Karpas-422 (cell line): Measurements from ENCODE around the gene HSFX2. TPM values are rescaled to one million over a fixed set of nuclear protein-coding genes. Genes with fewer than 3 reads are reported as not detected.
A peak's percentile ranks its signal among the peaks of the same experiment; 100 is the strongest.
"Not testable (repeated sequence)": the region's sequence is repeated elsewhere in the genome, so short reads cannot be mapped to it uniquely, and the experiment has no call there.

Experiments
- DNase-seq: peaks from one replicate; pipeline ENCODE4 v3.0.0-alpha.2; 2015
- H2AFZ ChIP-seq: fragments of 200-600 bp; sonication (generic); 2 replicates; pipeline ENCODE4 v1.6.1; 2014; ENCODE audit warnings: antibody characterized with exemption, low read length, mixed read lengths
- H3K27ac ChIP-seq: fragments of 200-600 bp; sonication (generic); 2 replicates; pipeline ENCODE4 v1.5.1; 2014; ENCODE audit warnings: mild to moderate bottlenecking, low read length, moderate library complexity
- H3K27me3 ChIP-seq: fragments of 200-600 bp; sonication (generic); 2 replicates; pipeline ENCODE4 v1.6.1; 2014; ENCODE audit warnings: low read length, mixed read lengths
- H3K36me3 ChIP-seq: fragments of 200-600 bp; sonication (generic); 2 replicates; pipeline ENCODE4 v1.6.1; 2014; ENCODE audit warnings: low read length, mixed read lengths; ENCODE audit not compliant: insufficient read depth
- H3K4me1 ChIP-seq: fragments of 200-600 bp; sonication (generic); 2 replicates; pipeline ENCODE4 v1.6.1; 2014; ENCODE audit warnings: mild to moderate bottlenecking, low read length, mixed read lengths
- H3K4me2 ChIP-seq: fragments of 200-600 bp; sonication (generic); 2 replicates; pipeline ENCODE4 v1.6.1; 2014; ENCODE audit warnings: low read length, low read depth, mild to moderate bottlenecking; ENCODE audit not compliant: poor library complexity, severe bottlenecking
- H3K4me3 ChIP-seq: fragments of 200-600 bp; sonication (generic); 2 replicates; pipeline ENCODE4 v1.5.1; 2014; ENCODE audit warnings: mild to moderate bottlenecking, antibody characterized with exemption, low read length, mixed read lengths
- H3K79me2 ChIP-seq: fragments of 200-600 bp; sonication (generic); 2 replicates; pipeline ENCODE4 v1.6.1; 2014; ENCODE audit warnings: mild to moderate bottlenecking, low read length, mixed read lengths
- H3K9ac ChIP-seq: fragments of 200-600 bp; sonication (generic); 2 replicates; pipeline ENCODE4 v1.6.0; 2014; ENCODE audit warnings: low read length
- H3K9me2 ChIP-seq: fragments of 200-600 bp; sonication (generic), shearing (Covaris generic); replicated peaks from 2 replicates; pipeline ENCODE4 v1.6.0; 2014; ENCODE audit warnings: mild to moderate bottlenecking, low read length, moderate library complexity; ENCODE audit not compliant: insufficient read depth
- H3K9me3 ChIP-seq: fragments of 300-700, 200-600 bp; sonication (generic); 2 replicates; pipeline ENCODE4 v1.6.1; 2014; ENCODE audit warnings: low read length, mixed read lengths
- H4K20me1 ChIP-seq: fragments of 200-600 bp; sonication (generic); 2 replicates; pipeline ENCODE4 v1.6.1; 2014; ENCODE audit warnings: mild to moderate bottlenecking, antibody characterized with exemption, low read length, low read depth; ENCODE audit not compliant: insufficient read depth
- total RNA-seq: library from RNA; depleted of rRNA; stranded (reverse); fragments of >200 nt; shearing (Covaris generic); gene quantifications from 2 replicates; pipeline ENCODE4 v1.2.3, GENCODE V29; 2014; ENCODE audit warnings: low replicate concordance

Gene HSFX2
- total RNA-seq, 1 experiment from 2014 or later: not detected

- no peak overlapping the region for H2AFZ ChIP-seq
- peak overlapping the region; percentile 79 for H3K9ac ChIP-seq
- no peaks in the 10 kb centered on the region for H3K27me3 ChIP-seq
- H3K4me1 ChIP-seq: peaks cover 13% of the 10 kb centered on the region
- peak overlapping the region; percentile 73 for H3K4me2 ChIP-seq
- no peaks in the 10 kb centered on the region for H3K9me3 ChIP-seq
- H3K9me2 ChIP-seq: no peaks in the 10 kb centered on the region
- H3K36me3 ChIP-seq: no peaks in the 10 kb centered on the region
- H4K20me1 ChIP-seq: peaks cover 15% of the 10 kb centered on the region; the same call in 1 of the 2 replicates
- DNase-seq: no peak
- H3K4me3 ChIP-seq: peak overlapping the region; percentile 76
- no peaks in the 10 kb centered on the region for H3K79me2 ChIP-seq
- no peak overlapping the region for H3K27ac ChIP-seq
Measured at GRCh38 chrX:149630681-149631233, 35.6 kb upstream of the HSFX2 start.

GRCh38 chrX:149629730-149630387, 34.7 kb upstream of the HSFX2 start:
- H3K4me1 ChIP-seq: peaks cover 13% of the 10 kb centered on the region
- H4K20me1 ChIP-seq: peaks cover 24% of the 10 kb centered on the region; the same call in 1 of the 2 replicates
- no peaks in the 10 kb centered on the region for H3K79me2 ChIP-seq
- H3K36me3 ChIP-seq: no peaks in the 10 kb centered on the region
- peak overlapping the region; percentile 73 for H3K4me2 ChIP-seq
- H3K27me3 ChIP-seq: no peaks in the 10 kb centered on the region
- no peak overlapping the region for H2AFZ ChIP-seq
- H3K27ac ChIP-seq: no peak overlapping the region
- no peak for DNase-seq
- H3K9me3 ChIP-seq: no peaks in the 10 kb centered on the region
- no peaks in the 10 kb centered on the region for H3K9me2 ChIP-seq
- peak overlapping the region; percentile 76; the same call in 1 of the 2 replicates for H3K4me3 ChIP-seq
- H3K9ac ChIP-seq: peak overlapping the region; percentile 79; the same call in 1 of the 2 replicates

- Histone ChIP-seq H3K36me3 (no peaks in the 10 kb centered on the region), H3K27ac (no peak overlapping the region), H3K4me1 (peaks cover 13% of the 10 kb centered on the region), H2AFZ (no peak overlapping the region), H3K4me2 (no peak overlapping the region), H3K9me2 (no peaks in the 10 kb centered on the region), H4K20me1 (peaks cover 31% of the 10 kb centered on the region; the same call in 1 of the 2 replicates), H3K4me3 (no peak overlapping the region), H3K27me3 (no peaks in the 10 kb centered on the region), H3K9ac (no peak overlapping the region), H3K9me3 (no peaks in the 10 kb centered on the region), H3K79me2 (no peaks in the 10 kb centered on the region)
- no peak for DNase-seq
Measured at GRCh38 chrX:149628768-149629167, 33.7 kb upstream of the HSFX2 start.

- Histone ChIP-seq H3K36me3 (no peaks in the 10 kb centered on the region), H3K4me1 (peaks cover 13% of the 10 kb centered on the region), H3K27ac (no peak overlapping the region), H3K79me2 (no peaks in the 10 kb centered on the region), H3K4me2 (no peak overlapping the region), H3K27me3 (no peaks in the 10 kb centered on the region), H3K9me2 (no peaks in the 10 kb centered on the region), H2AFZ (no peak overlapping the region), H3K4me3 (no peak overlapping the region), H4K20me1 (peaks cover 31% of the 10 kb centered on the region; the same call in 1 of the 2 replicates), H3K9ac (no peak overlapping the region), H3K9me3 (no peaks in the 10 kb centered on the region)
- DNase-seq: no peak
Measured at GRCh38 chrX:149628280-149628679, 33.2 kb upstream of the HSFX2 start.

- peaks cover 35% of the 10 kb centered on the region; the same call in 1 of the 2 replicates for H4K20me1 ChIP-seq
- not testable (repeated sequence) for H3K36me3 ChIP-seq, H3K9me3 ChIP-seq, DNase-seq, H3K9ac ChIP-seq, H3K79me2 ChIP-seq, H3K4me1 ChIP-seq, H3K27me3 ChIP-seq, H2AFZ ChIP-seq, H3K27ac ChIP-seq, H3K4me2 ChIP-seq, H3K4me3 ChIP-seq, H3K9me2 ChIP-seq
Measured at GRCh38 chrX:149626829-149627228, 31.7 kb upstream of the HSFX2 start.

- not testable (repeated sequence) for H3K27ac ChIP-seq, H3K9ac ChIP-seq, H3K4me3 ChIP-seq, H3K36me3 ChIP-seq, H3K9me2 ChIP-seq, H3K79me2 ChIP-seq, H3K4me2 ChIP-seq, DNase-seq, H3K27me3 ChIP-seq, H2AFZ ChIP-seq, H3K9me3 ChIP-seq, H3K4me1 ChIP-seq
- peaks cover 11% of the 10 kb centered on the region; the same call in 1 of the 2 replicates for H4K20me1 ChIP-seq
Measured at GRCh38 chrX:149619662-149620061, 24.5 kb upstream of the HSFX2 start.

GRCh38 chrX:149618871-149619270, 23.8 kb upstream of the HSFX2 start:
- no peaks in the 10 kb centered on the region for H3K9me2 ChIP-seq
- H3K4me2 ChIP-seq: no peak overlapping the region
- DNase-seq: no peak
- no peak overlapping the region for H3K9ac ChIP-seq
- H2AFZ ChIP-seq: no peak overlapping the region
- H4K20me1 ChIP-seq: peaks cover 6% of the 10 kb centered on the region; the same call in 1 of the 2 replicates
- no peaks in the 10 kb centered on the region for H3K4me1 ChIP-seq
- H3K4me3 ChIP-seq: no peak overlapping the region
- H3K9me3 ChIP-seq: no peaks in the 10 kb centered on the region
- H3K79me2 ChIP-seq: no peaks in the 10 kb centered on the region
- no peaks in the 10 kb centered on the region for H3K27me3 ChIP-seq
- no peak overlapping the region for H3K27ac ChIP-seq
- no peaks in the 10 kb centered on the region for H3K36me3 ChIP-seq

GRCh38 chrX:149611623-149612175, 16.6 kb upstream of the HSFX2 start:
- Histone ChIP-seq H3K36me3 (no peaks in the 10 kb centered on the region), H3K27ac (no peak overlapping the region), H3K4me3 (no peak overlapping the region), H3K9me3 (no peaks in the 10 kb centered on the region), H3K4me1 (peaks cover 7% of the 10 kb centered on the region), H3K9ac (no peak overlapping the region), H4K20me1 (peaks cover 13% of the 10 kb centered on the region; the same call in 1 of the 2 replicates), H2AFZ (no peak overlapping the region), H3K4me2 (no peak overlapping the region), H3K9me2 (no peaks in the 10 kb centered on the region), H3K79me2 (no peaks in the 10 kb centered on the region), H3K27me3 (no peaks in the 10 kb centered on the region)
- no peak for DNase-seq
